Measurements from ENCODE around the gene ADAMTS18.
A peak's percentile ranks its signal among the peaks of the same experiment; 100 is the strongest.
"Not testable (repeated sequence)": the region's sequence is repeated elsewhere in the genome, so short reads cannot be mapped to it uniquely, and the experiment has no call there.

Gene ADAMTS18

DNA sequence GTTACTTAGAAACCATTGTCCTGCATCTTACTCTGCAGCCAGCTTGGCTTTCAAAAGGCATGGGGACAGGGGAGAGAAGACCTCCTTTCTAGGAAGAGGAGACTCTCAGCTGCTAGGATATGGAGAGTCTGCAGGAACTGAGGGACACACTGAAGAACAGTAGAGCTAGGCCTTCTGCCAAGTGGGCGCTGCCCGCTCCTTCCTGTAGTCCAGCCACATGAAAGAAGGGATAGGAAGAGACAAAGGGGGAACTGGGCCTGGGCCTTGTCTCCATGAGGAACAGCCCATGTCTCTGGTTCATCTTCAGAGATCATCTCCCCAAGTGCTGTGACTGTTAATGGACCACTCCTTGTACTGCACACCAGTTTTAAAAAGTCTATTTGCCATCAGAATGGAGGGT is 157.3 kb downstream of the ADAMTS18 start:
- no peak for DNase-seq

DNA sequence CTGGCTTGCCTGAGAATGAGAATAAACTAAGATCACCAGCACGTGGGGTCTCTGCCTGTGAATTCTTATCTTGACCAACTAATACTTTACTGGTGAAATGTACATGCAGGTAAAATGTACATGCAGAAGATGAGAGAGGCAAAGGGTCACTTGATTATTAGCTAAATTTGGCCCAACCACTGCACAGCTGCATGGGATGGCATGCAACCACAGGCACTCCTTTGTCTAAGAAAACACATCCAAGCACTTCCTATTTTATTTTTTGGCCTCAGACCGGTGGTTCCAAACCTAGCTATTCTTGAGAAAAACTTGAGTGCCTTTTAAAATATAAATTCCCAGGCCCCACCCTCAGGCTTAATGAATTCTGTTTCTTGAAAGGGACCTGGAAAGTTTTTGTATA is 157.7 kb downstream of the ADAMTS18 start:
- DNase-seq, result no peak

DNA sequence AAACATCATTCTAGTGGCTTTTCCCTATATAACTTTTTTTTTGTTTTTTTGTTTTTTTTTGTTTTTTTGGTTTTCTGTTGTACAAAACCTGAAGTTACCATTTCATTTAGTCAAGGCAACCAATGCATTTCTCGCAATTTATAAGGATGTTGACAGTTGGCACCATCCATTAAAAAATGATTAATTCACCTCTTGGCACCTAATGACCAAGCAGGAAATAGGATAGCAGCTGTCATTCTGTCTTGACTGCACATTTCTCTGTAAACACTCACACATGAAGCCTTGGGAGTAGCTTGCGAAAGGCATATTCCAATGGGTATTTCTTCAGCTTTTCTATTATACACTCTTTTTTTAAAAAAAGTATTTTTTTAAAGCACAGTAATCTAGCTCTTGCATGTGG is 158.2 kb downstream of the ADAMTS18 start:
- no peak for DNase-seq

DNA sequence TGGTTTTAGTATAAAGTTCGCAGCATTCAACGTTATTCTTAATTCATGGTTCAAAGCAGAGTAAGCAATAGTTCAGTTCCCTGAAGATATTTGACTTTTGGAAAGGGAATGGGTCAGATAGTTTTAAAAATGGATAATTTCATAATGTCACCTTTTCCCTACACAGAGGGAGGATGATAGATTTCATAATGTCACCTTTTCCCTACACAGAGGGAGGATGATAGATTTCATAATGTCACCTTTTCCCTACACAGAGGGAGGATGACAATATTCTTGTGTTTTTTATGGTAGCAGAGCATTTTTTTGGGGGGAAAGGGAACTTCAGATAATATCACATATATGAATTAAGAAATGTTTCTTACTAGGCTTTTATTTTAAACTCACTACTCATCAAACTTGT is 159.5 kb downstream of the ADAMTS18 start:
- DNase-seq, result not testable (repeated sequence)

DNA sequence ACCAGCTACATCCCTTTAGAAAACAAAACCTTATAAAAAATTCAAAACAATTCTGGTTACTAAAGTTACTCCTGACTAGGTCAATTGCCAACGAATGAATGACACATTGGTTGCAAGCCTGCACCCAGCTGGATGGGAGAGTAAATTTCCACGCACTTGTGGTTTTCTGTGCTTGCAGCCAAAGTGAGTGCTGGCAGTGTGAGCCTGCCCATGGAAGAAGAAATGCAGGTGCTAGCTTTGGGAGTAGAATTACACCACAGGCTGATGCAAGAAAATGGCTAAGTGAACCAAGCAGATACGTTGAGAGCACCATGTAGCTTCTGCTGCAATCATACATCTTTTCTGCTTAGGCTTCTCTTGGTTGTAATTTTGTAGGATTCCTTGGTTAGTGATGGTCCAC is 161.0 kb downstream of the ADAMTS18 start:
- no peak for DNase-seq

DNA sequence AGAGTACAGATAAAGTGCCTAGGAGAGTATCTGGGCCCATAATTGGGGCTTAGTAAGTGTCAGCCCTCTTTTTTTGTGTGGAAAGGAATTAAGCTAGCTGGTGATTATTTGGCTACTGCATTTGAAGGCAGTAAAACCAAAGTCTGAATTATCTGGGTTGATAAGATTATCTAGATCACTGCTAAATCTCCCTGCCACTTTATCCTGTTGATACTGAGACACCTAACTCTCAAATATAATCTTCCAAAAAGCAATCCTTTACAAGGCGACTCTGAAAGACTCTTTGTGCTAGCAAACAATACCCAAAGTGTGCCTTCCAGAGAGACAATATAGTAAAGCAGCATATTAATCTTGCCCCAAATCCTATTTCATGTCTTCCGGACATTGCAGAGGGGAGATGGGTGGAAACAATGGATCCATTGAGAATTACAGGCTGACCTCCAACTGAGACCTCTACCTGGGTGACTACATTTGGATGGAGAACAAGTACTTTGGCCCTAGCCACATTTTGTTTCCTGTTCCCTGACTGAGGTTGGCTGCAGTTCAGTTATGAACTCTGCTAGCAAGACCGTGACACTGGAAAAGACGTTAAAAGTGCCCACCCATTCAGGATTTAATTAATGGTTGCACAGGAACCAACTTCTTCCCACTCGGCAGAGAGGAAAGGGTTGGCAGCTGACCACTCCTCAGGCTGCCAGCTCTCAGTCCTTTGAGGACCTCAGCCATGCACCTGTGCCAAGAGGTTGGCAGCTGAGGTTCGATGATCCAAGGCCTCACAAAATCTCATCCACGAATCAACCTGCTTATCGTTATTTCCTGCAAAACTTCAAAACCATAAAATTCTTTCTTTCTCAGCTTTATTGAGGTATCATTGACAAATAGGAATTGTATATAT is 163.1 kb downstream of the ADAMTS18 start:
- DNase-seq, result no peak

DNA sequence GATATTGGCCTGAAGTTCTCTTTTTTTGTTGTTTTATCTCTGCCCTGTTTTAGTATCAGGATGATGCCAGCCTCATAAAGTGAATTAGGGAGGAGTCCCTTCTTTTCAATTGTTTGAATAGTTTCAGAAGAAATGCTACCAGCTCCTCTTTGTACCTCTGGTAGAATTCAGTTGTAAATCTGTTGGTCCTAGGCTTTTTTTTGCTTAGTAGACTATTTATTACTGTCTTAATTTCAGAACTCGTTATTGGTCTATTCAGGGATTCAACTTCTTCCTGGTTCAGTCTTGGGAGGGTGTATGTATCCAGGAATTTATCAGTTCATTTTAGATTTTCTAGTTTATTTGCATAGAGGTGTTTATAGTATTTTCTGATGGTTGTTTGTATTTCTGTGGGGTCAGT is 168.6 kb downstream of the ADAMTS18 start:
- not testable (repeated sequence) for DNase-seq

DNA sequence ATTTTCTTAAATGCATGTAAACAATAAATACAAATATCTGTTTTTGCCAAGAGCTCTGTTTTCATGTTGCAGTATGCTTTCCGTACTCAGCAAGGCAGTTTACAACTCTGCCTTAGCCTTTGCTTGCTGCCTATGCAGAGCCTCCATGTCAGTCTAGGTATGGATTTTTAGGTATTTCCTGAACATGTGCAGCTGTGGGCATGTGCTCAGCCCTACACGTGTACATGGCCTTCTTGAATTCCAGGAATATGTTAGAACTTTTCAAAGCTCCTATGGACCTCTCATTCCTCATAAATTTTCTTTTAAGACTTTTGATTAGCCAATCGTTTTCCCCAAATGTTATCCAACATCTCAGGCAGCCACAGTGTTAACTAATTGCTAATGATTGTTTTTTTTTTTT is 171.9 kb downstream of the ADAMTS18 start:
- no peak for DNase-seq

DNA sequence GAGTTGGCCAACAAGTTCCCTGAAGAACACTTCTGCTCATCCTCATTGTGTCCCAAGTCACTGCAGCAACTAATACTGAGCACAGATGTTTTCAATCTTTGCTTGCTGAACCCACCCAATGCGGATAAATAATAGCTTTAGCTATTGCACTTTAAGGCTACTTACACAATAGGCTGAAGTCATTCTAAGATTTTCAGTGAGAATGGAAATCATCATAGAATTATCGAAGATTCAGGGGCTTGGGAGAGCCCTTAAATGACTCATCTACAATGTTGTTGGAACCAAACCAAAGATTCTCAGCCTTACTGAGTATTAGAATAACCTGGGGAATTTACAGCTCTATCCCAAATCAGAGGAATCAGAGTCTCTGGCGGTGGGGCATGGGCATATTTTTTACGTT is 184.4 kb downstream of the ADAMTS18 start:
- no peak for DNase-seq

DNA sequence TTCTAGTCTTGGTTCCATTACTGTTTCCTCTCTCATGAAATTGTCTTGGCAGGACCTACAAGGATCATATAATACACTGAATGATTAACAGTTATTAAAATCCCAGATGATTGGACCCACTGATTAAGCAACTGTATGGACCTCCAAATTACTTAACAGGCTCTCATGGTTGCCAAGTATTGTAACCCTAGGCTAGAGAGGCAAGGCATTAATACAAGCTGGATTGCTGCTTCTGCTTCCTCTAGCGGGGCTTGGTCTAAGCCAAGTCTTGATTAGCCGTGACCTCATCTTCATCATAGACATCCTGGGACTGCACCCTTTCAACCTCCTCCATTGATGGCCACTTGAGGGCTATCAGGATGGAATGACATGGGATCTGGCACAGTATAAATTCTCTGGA is 188.7 kb downstream of the ADAMTS18 start:
- no peak for DNase-seq

DNA sequence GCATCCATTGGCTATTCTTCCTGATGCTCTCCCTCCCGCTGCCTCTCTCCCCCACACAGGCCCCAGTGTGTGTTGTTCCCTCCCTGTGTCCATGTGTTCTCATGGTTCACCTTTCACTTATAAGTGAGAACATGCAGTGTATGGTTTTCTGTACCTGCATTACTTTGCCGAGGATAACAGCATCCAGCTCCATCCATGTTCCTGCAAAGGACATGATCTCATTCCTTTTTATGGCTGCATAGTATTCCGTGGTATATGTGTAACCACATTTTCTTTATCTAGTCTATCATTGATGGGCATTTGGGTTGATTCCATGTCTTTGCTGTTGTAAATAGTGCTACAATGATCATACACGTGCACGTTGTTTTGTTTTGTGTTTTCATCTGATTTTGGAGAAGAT is 192.4 kb downstream of the ADAMTS18 start:
- not testable (repeated sequence) for DNase-seq

DNA sequence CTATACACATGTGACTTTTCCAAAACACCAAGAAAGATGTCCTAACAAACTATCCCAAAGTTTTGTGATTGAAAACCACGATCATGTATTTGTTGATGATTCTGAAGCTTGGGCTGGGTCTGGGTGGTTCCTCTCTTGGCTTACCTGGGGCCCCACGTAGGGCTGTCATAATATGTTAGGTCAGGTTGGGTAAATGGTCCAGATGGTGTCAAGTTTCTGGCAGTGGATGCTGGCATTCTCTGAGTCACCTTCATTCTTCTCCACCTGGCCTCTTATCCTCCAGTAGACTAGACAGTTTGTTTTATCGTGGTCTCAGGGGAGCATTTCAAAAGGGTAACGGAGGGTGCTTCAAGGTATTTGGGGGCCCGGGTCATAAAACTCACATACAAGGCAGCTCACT is 196.2 kb downstream of the ADAMTS18 start:
- no peak for DNase-seq

DNA sequence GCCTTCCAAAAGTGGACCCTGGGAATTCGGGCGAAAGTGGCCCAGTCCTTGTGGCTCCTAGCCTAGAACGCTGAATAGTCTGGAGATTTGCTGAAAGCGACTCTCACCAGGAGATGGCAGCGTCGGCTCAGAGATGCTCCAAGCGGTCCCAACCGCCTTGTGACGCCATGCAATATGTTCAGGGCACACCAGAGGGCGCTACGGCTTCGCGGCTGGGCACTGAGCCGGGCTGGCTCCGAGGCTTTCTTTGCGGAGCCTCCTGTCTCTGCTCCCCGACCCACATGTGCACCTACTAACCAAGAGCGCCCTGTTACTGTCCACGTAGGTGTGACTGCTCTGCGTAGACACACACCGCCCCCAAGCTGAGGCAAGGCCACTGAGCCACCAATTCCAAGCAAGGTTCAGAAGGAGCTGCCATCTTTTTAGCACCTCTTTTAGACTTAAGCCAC is 198.7 kb downstream of the ADAMTS18 start:
- DNase-seq, result peak; percentile 83

DNA sequence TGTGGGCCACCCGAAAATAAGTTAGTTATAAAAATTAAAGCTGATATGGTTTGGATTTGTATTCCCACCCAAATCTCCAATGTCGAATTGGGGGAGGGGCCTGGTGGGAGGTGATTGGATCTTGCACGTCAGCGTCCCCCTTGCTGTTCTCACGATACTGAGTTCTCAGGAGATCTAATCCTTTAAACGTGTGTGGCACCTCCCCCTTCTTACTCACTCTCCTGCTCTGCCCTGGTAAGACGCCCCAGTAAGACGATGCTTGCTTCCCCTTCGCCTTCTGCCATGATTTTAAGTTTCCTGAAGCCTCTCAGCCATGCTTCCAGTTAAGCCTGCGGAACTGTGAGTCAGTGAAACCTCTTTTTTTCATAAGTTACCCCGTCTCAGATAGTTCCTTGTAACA is 200.2 kb downstream of the ADAMTS18 start:
- DNase-seq, result no peak

DNA sequence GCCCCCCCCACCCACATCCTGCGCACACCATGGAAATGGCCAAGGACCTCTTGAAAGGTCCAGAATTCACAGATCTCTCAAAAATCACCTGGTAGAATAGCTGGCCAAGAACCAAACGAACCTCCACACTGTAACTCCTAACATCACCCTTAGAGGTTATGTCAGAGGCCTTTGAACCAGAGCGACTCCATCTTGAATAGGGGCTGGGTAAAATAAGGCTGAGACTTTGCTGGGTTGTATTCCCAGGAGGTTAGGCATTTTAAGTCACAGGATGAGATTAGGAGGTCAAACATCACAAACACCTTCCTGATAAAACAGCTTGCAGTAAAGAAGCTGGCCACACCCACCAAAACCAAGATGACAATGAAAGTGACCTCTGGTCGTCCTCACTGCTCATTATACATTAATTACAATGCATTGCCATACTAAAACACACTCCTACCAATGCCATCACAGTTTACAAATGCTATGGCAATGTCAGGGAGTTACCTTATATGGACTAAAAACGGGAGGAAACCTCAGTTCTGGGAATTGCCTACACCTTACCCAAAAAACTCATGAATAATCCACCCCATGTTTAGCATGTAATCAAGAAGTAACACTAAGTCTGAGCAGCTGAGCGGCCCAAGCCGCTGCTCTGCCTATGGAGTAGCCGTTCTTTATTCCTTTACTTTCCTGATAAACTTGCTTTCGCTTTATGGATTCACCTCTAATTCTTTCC is 200.9 kb downstream of the ADAMTS18 start:
- DNase-seq, result no peak

Data from COR-L47 (cell line).